ENCODE data around the gene LSM6.
A peak's percentile ranks its signal among the peaks of the same experiment; 100 is the strongest.

LSM6 gene

DNA sequence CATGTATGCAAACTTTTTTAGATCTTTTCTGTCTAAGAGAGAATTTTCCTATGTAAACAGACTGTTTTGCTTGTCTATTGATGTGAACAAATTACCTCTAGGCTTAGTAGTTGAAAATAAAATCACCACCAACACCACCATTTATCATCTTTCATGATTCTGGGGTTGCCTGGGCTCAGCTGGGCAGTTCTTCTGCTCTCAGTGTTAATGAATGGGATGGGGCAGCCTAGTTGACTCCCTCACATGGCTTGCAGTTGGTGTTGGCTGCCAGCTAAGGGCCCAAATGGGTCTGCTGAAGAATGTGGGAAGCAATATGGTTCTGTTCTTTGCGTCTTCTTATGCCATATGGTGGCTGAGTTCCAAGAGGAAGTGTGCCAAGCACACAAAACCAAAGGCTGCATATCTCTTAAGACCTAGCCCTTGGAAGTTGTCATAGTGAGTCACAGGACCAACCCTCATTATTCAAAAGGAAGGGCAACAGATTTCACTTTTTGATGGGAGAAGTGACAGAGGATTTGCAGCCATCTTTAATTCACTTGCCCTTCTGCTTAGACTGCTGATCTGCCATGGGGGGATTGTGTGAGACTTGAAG lies 56.7 kb downstream of the LSM6 start:
- Histone ChIP-seq H3K27me3 (no peaks in the 10 kb centered on the region), H3K9me3 (peaks cover 0 to 9% (median 2%) of the 10 kb centered on the region in 3 donors), H3K4me1 (no peaks in the 10 kb centered on the region), H3K4me3 (no peak overlapping the region), H3K36me3 (no peaks in the 10 kb centered on the region), H3K27ac (no peak overlapping the region)
- DNase-seq = no peak
- TF ChIP-seq, protein P1, sequence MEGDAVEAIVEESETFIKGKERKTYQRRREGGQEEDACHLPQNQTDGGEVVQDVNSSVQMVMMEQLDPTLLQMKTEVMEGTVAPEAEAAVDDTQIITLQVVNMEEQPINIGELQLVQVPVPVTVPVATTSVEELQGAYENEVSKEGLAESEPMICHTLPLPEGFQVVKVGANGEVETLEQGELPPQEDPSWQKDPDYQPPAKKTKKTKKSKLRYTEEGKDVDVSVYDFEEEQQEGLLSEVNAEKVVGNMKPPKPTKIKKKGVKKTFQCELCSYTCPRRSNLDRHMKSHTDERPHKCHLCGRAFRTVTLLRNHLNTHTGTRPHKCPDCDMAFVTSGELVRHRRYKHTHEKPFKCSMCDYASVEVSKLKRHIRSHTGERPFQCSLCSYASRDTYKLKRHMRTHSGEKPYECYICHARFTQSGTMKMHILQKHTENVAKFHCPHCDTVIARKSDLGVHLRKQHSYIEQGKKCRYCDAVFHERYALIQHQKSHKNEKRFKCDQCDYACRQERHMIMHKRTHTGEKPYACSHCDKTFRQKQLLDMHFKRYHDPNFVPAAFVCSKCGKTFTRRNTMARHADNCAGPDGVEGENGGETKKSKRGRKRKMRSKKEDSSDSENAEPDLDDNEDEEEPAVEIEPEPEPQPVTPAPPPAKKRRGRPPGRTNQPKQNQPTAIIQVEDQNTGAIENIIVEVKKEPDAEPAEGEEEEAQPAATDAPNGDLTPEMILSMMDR (IDR thresholded peaks at IDR 0.05) = no peak
- intact Hi-C loops (cut with DNase I; ENCODE audit: low total_unique reads) = no loop called here

DNA sequence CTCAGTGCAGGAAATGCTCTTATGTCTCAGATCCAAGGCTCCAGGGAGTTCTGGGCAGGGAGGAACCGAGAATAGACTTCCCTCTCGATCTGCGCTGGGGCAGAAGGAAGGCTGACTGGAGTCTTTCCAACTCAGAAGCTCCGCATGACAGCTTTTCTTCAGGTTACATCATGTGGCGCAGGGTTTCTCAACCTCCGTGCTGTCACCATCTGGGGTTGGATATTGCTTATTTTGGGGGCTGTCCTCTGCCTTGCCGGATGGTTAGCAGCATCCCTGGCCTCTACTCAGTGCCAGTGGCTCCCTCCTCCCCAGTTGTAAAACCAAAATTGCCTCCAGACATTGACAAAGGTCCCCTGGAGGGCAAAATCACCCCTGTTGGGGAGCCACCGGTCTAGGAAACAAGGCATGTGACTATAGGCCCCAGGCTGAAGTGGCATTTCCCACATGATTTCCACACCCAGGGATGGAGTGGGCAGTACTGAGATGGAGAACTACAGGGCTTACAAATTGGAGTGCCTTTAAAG lies 60.2 kb downstream of the LSM6 start:
- Histone ChIP-seq H3K4me3 (no peak overlapping the region), H3K9me3 (peaks cover 0 to 9% (median 2%) of the 10 kb centered on the region in 3 donors), H3K27ac (no peak overlapping the region), H3K27me3 (no peaks in the 10 kb centered on the region), H3K36me3 (no peaks in the 10 kb centered on the region), H3K4me1 (no peaks in the 10 kb centered on the region)
- intact Hi-C loops (cut with DNase I; ENCODE audit: low total_unique reads) = no loop called here
- peak in 1 of 2 donors; percentile 39 for DNase-seq
- TF ChIP-seq, protein P1 (IDR thresholded peaks at IDR 0.05) = no peak

DNA sequence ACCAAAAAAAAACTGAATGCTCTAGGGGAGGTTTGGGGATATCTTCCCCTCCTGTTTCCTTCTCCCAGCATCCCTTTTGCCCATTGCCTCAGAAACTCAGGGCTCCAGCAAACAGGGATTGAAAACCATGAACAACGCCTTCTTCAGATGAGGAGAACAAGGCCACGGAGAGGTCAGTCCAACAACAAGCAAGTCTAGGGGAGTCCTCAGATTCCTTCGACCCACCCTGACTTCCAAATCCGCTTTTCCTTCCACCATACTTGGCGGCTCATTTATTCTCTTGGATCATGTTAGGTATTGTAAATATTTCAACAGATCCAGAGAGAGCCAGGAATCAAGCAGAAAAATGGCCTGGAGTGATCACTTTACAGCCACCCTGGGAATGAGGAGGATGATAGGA lies 60.7 kb downstream of the LSM6 start:
- intact Hi-C loops (cut with DNase I; ENCODE audit: low total_unique reads) = no loop called here
- Histone ChIP-seq H3K27ac (no peak overlapping the region), H3K9me3 (peaks cover 0 to 9% (median 2%) of the 10 kb centered on the region in 3 donors), H3K27me3 (no peaks in the 10 kb centered on the region), H3K36me3 (no peaks in the 10 kb centered on the region), H3K4me3 (no peak overlapping the region), H3K4me1 (peaks cover 0 to 4% (median 2%) of the 10 kb centered on the region in 4 donors)
- no peak for DNase-seq
- TF ChIP-seq, protein P1 (IDR thresholded peaks at IDR 0.05) = no peak

DNA sequence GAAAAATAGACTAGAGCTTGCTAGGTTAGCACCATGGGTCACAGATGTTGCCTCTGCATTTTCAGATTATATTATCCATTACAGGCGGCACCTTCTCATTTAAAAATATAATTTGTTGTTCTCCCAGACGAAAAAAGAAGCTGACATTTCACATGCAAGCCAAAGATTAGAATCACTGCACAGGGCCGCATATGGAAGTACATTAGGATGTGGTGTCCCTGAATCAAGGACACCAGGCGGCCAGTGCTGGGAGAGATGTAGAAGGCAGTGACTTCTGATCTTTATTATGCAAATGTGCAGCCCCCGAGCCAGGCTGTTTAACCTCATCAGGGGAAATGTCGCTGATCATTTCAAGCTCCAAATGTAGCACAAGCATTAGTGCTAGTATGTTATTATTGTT lies 61.6 kb downstream of the LSM6 start:
- no peak overlapping the region for H3K27ac ChIP-seq
- H3K27me3 ChIP-seq = no peaks in the 10 kb centered on the region
- H3K4me3 ChIP-seq = no peak overlapping the region
- no peaks in the 10 kb centered on the region for H3K36me3 ChIP-seq
- intact Hi-C loops (cut with DNase I; ENCODE audit: low total_unique reads) = no loop called here
- no peak for DNase-seq
- peaks cover 0 to 6% (median 2%) of the 10 kb centered on the region in 3 donors for H3K9me3 ChIP-seq
- TF ChIP-seq, protein P1 (IDR thresholded peaks at IDR 0.05) = no peak
- H3K4me1 ChIP-seq = peaks cover 0 to 12% (median 6%) of the 10 kb centered on the region in 4 donors

DNA sequence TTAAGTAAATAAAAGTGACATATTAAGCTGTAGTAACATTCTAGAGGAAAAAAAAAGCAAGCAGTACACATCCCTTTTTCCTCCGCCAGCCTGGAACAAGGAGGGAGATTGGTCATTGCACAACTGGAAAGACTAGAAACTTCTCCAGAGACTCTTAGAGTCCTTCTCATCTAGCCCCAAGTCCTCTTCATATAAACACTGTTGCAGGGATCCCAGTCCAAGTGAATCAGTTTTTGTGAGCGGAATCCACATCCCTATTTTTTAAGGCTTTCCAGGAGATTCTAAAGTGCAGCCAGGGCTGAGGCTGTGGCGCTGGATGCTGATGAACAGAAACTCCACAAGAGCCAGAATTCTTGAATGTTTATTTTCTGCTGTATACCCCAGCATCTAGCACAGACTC lies 62.6 kb downstream of the LSM6 start:
- peak in 1 of 2 donors; percentile 47 for DNase-seq
- Histone ChIP-seq H3K4me1 (peaks cover 0 to 22% (median 14%) of the 10 kb centered on the region in 4 donors), H3K4me3 (no peak overlapping the region), H3K9me3 (no peaks in the 10 kb centered on the region), H3K27me3 (no peaks in the 10 kb centered on the region), H3K36me3 (no peaks in the 10 kb centered on the region), H3K27ac (no peak overlapping the region)
- intact Hi-C loops (cut with DNase I; ENCODE audit: low total_unique reads) = no loop called here
- TF ChIP-seq, protein P1 (IDR thresholded peaks at IDR 0.05) = no peak
